NCI-H1417 treated with DMSO at 0.1 percent for 48 hours (cell line): ENCODE measurements around the gene CSNK2A3.

Experiments used
- DNase-seq: peaks from one replicate; lab custom pipeline; 2025; lab: John Stamatoyannopoulos, UW

The CSNK2A3 gene

DNA sequence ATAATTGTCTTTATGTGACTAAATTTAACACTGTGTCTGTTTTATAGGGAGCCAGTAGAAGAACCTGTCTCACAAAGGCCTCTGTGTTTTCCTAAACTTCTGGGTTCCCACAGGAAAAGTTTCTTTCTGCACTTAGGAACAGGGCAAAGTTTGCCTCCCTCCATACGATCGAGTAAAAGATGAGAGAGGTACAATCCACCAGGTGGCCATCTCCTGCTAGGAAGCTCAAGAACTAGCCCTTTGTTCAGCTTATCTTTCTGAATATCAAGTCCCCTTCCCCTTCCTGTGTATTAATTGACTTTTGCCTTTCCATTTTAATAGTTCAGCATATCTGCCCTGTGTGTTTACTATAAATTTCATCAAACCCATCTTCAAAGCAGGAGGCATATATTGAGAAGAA, 18.0 kb downstream of the CSNK2A3 start:
- no peak for DNase-seq

- no peak for DNase-seq
Observed at GRCh38 chr11:11334607-11335006, 18.4 kb downstream of the CSNK2A3 start.

DNA sequence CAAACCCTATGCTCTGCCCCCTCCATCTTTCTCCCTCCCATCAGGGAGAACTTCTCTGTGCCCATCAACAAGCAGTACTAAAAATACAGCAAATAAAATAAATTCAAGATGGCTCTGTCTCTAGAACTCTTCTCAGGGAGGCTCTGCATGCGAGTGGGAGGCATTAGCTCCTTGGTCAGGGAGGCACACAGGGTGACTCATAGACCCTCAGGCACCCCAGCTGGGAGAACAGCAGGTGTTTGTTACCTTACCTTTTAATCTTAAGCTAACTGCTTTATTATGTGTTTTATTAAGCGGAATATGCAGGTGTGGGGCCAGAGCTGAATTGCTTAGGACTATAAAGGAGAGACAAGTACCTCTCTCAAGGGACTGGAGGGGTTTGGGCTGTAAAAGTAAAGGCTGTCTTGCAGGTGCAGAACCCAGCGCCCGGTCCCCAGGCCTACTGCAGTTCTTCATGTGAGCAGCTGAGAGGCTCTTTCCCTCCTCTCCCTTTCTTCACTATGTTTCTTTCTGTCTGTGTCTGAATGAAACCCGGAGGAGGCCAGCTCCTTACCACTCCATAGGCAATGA, 20.8 kb downstream of the CSNK2A3 start:
- no peak for DNase-seq

GRCh38 chr11:11329062-11329806, 23.8 kb downstream of the CSNK2A3 start:
- DNase-seq, result no peak

DNA sequence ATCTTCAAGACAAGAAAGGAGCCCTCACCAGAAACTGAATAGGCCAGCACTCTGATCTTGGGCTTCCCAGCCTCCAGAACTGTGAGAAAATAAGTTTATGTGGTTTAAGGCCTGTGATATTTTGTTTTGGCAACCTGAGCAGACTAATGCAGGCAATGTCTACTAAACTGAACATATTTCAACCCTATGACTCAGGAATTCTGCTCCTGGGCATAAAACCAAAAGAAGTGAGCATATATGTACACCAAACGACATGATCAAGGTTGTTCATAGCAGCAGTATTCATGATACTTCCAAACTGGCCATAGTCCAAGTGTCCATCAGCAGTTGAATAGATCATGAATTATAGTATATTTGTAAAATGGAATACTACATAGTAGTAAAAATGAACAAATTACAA, 29.0 kb downstream of the CSNK2A3 start:
- no peak for DNase-seq

- no peak for DNase-seq
Observed at GRCh38 chr11:11322101-11322500, 30.9 kb downstream of the CSNK2A3 start.

- no peak for DNase-seq
Observed at GRCh38 chr11:11320825-11321224, 32.2 kb downstream of the CSNK2A3 start.

GRCh38 chr11:11318961-11319360, 34.1 kb downstream of the CSNK2A3 start:
- DNase-seq, result no peak

- DNase-seq, result no peak
Observed at GRCh38 chr11:11318461-11318860, 34.6 kb downstream of the CSNK2A3 start.

DNA sequence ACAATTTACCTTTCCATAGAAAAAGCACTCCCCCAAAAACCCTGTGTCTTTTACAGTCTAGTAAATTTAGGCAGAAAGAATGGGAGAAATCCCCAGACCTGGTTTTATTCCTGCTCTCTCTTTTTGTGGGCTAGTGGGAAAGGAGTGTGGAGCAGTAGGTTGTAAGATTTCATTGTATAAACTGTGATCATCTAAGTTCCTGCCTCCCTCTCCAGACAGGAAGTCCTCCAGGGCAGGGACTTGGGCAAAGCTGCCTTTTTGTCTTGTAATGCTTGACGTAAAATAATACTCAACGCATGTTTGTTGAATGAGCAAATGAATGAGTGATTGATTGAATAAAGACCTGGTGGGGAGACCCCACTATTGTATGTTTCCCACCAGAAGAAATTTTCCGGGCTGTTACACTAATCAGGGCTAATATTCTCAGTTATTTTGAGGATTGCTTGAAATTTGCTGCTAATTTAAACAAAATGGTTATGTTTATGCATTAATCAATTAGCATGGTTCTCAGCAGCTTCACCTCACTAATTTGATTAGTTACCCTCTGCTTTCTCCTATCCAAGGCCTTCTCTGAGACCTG, 36.3 kb downstream of the CSNK2A3 start:
- no peak for DNase-seq

DNA sequence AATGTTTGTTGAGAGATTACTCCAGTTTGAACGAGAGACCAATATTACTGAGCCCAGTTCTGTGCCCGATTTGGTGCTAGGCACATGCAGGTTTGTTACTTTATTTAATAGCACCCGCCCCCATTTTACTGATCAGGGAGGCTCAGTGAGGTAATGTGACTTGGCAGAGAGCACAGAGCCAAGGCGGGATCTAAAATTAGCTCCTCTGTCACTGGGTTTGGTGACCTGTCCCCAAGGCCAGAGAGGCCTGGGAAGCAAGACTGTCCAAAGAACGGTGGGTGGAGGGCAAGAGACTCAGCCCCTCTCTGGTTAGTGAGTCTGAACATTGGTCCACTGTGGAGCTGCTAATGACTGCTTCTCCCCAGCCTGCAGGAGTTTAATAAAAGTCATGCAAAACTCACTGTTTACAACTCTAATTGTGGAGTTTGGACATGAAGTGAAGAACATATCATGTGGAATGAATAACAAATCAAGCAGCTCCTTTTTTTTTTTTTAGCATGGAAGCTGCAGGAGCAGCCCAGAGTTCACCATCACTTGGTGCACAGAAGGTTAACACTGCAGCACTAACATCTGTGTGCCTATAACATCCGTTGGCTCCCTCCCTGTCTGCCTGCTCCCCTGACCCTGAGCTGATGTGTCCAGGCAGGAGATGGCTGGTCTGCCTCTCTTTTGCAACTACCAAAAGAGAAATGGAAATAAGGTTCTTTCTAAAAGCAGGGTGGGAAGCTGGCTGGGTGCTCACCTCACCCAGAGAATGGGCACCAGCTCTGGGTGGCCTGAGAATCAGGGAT, 39.0 kb downstream of the CSNK2A3 start:
- no peak for DNase-seq

GRCh38 chr11:11313426-11313825, 39.6 kb downstream of the CSNK2A3 start:
- DNase-seq, result no peak

GRCh38 chr11:11312738-11313137, 40.3 kb downstream of the CSNK2A3 start:
- DNase-seq, result no peak

GRCh38 chr11:11311169-11311568, 41.9 kb downstream of the CSNK2A3 start:
- no peak for DNase-seq

DNA sequence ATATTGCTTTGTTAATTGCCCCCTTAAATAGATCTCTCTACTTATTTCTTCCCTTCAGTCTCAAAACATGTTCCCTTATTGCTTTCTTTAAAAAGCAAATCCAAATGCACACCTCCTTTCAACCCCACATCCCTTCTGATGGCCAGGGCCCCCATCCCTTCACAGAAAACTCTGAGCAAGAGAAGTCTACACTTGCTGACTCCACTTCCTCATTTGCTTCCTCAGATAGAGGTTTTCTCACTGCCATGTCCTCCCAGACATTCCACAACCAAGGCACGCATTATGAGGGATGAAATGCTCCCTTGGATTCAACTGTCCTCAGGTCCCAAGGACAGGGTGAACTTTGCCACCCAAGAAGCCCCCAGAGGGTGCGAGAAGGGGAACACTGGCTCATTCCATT, 43.1 kb downstream of the CSNK2A3 start:
- DNase-seq, result no peak

DNA sequence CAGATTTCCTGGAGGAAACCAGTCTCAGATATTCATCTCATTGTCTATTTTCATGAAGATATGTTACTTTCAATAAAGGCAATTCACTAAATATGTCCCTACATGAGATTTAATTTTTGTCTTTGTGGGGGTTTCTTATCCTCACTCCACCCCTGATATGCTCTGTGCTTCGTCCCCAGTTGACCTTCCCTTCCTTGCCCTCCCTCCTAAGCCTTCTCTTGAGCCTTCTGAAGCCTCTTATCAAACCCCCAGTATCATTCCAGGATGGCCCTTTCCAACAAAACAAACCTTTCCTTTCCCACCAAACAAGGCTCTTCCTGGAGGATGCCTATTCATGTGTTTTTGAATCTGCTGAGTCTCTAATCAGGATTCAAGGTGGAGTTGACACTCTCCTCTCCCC, 44.8 kb downstream of the CSNK2A3 start:
- no peak for DNase-seq

DNA sequence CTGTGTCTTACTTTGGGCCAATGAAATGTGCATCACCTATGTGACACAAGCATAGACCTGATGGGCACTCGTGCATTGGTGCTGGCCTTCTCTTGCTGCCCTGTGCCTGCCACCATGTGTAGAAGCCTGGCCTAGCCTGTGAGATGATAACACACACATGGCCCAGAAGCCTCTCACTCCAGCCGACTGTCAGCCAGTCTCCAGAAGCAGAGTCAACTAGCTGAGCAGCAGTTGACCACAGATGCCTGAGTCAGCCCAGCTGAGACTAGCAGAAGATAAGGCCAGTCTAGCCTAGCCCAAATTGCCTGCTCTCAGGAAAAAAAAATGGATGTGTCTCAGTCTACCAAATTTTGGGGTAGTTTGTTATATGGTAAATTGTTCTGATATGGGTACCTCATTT, 46.2 kb downstream of the CSNK2A3 start:
- no peak for DNase-seq

DNA sequence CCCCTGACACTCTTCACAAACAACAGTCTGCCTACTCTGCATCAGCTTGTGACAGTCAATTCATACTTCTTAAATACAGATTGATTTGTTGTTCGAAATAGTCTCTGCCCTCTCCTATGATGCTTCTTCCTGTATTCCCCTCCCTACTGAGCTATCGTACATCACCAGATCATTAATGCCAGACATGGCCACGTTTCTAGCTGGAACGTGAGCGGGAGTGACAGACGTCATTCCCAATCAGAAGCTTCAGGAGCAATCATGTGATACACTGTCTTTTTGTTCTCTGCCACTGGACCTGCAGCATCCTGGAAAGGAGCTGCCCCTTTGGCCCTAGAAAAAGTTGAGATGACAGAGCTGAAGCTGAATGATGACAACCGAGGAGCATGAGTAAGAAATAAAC, 48.5 kb downstream of the CSNK2A3 start:
- no peak for DNase-seq

DNA sequence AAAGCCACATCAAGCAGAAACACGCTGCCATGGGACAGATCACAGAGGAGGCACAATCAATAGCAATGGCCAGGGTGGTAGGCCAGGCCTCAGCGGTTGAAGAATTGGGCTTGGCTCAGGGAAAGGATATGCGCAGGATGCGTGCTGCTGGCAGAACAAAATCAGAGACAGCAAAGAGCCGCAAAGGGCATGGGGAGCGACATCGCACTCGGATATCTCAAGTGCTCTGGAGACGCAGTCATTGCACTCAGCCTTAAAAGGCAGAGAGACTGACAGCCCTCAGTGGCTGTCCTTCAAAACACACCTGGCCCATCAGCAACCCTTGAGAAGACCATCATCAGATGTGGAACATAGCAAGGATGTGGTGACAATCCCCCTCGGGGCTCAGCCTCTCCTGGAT, 50.5 kb downstream of the CSNK2A3 start:
- no peak for DNase-seq
